ENCODE results near the gene TAF5L. TPM values are rescaled to one million over a fixed set of nuclear protein-coding genes. Genes with fewer than 3 reads are reported as not detected.

The TAF5L gene
- total and polyA plus RNA-seq, 2 of the 8 experiments (the other 6 are each of a cell fraction or from before 2014, with no cell fraction given) = 17.7 to 23.3 TPM

DNA sequence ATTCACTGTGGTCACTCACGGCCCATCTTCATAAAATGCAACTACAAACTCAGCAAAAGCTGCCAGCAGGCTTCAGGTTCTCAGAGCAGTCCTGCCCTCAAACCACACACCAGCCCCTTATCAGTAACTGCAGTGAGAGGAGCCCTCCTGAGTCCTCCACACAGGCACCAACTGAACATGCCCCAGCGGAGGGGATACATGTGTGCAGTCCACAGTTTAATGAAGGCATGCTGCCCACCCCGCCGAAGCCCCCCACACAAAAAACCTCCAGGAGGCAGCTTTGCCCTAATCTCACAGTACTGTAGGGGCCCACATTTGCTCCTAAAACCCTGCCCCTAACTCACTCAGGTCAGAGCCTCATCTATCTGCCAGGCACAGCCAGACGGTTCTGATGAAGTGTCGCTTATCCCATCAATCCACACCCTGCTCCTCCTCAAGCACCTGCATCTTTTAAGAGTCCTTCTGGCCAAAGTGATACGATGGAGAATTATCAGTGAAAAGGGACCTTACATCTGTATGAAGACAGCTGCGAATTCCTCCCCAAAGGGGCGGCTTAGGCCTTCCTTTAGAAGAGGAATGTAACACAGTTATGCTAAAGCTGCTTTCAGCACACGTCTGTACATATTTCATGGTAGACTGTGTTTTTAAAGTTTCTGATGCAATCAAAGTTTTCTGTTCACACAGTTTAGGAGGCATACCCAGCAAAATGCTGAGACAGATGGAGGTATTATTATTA lies 70.9 kb downstream of the TAF5L start:
- Histone ChIP-seq H3K4me1 (replicated peaks in 1 of 4; ENCODE audit: control insufficient read depth in 3 of 4, insufficient read depth in 4 of 4, low read length in 3 of 4) (peaks cover 0 to 6% (median under 1%) of the 10 kb centered on the region in 4 experiments; a peak in 3 of 7 replicates), H2BK20ac (ENCODE audit: low read length) (no peak overlapping the region), H2BK5ac (ENCODE audit: low read depth, low read length) (no peak overlapping the region), H4K20me1 (replicated peaks in 1 of 2; ENCODE audit: control insufficient read depth in 1 of 2, insufficient read depth in 2 of 2, low read length in 2 of 2) (peaks cover 3 to 4% of the 10 kb centered on the region in 2 experiments), H3K9me3 (ENCODE audit: insufficient read depth in 2 of 2, low read depth in 1 of 2, low read length in 1 of 2) (no peaks in the 10 kb centered on the region), H3K18ac (ENCODE audit: extremely low read depth, low read length) (no peak overlapping the region), H2BK12ac (ENCODE audit: low read depth, low read length) (no peak overlapping the region), H3K36me3 (ENCODE audit: control insufficient read depth in 2 of 4, insufficient read depth in 4 of 4, low read length in 3 of 4) (no peaks in the 10 kb centered on the region), H3K4me2 (ENCODE audit: insufficient read depth in 1 of 2, low read depth in 2 of 2, low read length in 2 of 2) (no peak overlapping the region), H4K8ac (ENCODE audit: extremely low read depth, insufficient read depth, low read length) (no peak overlapping the region; the same call in 1 of the 2 replicates), H3K4ac (replicated peaks; ENCODE audit: insufficient read length, low read depth, low read length) (no peak overlapping the region), H3K79me2 (ENCODE audit: control insufficient read depth in 1 of 2, insufficient read depth in 2 of 2, low read length in 2 of 2) (peaks cover 0 to 21% of the 10 kb centered on the region in 2 experiments; a peak in 2 of 4 replicates), H4K5ac (ENCODE audit: insufficient read length, low read depth, low read length) (no peak overlapping the region), H3K4me3 (ENCODE audit: extremely low read depth in 1 of 4, insufficient read depth in 2 of 4, low read depth in 3 of 4, low read length in 4 of 4) (no peak overlapping the region), H3K23ac (ENCODE audit: insufficient read length) (no peak overlapping the region), H3K9ac (replicated peaks in 1 of 4; ENCODE audit: extremely low read depth in 1 of 4, low read depth in 3 of 4, low read length in 3 of 4) (no peak overlapping the region), H3K79me1 (ENCODE audit: low read depth, low read length) (peaks cover 3% of the 10 kb centered on the region), H4K91ac (replicated peaks; ENCODE audit: insufficient read length, low read length) (no peak overlapping the region), H3K14ac (ENCODE audit: insufficient read length) (no peak overlapping the region), H2BK120ac (replicated peaks; ENCODE audit: low read depth, low read length) (no peak overlapping the region), H2BK15ac (ENCODE audit: low read length) (no peak overlapping the region), H3K27me3 (replicated peaks in 1 of 4; ENCODE audit: control insufficient read depth in 3 of 4, extremely low read depth in 1 of 4, insufficient read depth in 3 of 4, low read length in 3 of 4) (no peaks in the 10 kb centered on the region; a peak in 1 of 7 replicates), H3K23me2 (ENCODE audit: low read depth, low read length) (no peaks in the 10 kb centered on the region; the same call in 1 of the 2 replicates), H2AFZ (ENCODE audit: low read length) (no peak overlapping the region), H3K56ac (replicated peaks; ENCODE audit: insufficient read length, low read depth, low read length) (no peak overlapping the region), H2AK5ac (ENCODE audit: low read depth, low read length) (no peak overlapping the region), H3K27ac (ENCODE audit: low read depth, low read length) (no peak overlapping the region)
- 91% methylated on average over 10 of the region's 10 CpGs; no CpG with 5 or more reads in 1 of the 2 experiments for WGBS, 2 experiments (ENCODE audit: extremely low coverage in 1 of 2, insufficient coverage in 1 of 2, insufficient read length in 1 of 2, insufficient replicate concordance in 2 of 2, low coverage in 1 of 2, low lambda C conversion rate in 2 of 2, missing lambda C conversion rate in 1 of 2)
- FAIRE-seq (no peak), DNase-seq (ENCODE audit: low read depth in 1 of 2, low spot score in 2 of 2) (no peak)
- no peak for TF ChIP-seq POU5F1 (IDR thresholded peaks at IDR 0.05; ENCODE audit: low read depth, low read length)
- TF ChIP-seq CHD2 (IDR thresholded peaks at IDR 0.05; ENCODE audit: low read length) = no peak
- TF ChIP-seq TAF1 (IDR thresholded peaks at IDR 0.05; ENCODE audit: low read depth, low read length) = no peak
- TF ChIP-seq MAFK (IDR thresholded peaks at IDR 0.05; ENCODE audit: low read depth, low read length) = no peak
- no peak for TF ChIP-seq CBX5 (IDR thresholded peaks at IDR 0.05; ENCODE audit: low read depth, low read length)
- no peak for TF ChIP-seq HDAC2 (IDR thresholded peaks at IDR 0.05; ENCODE audit: borderline replicate concordance in 1 of 2, low read depth in 2 of 2, low read length in 2 of 2)
- TF ChIP-seq POLR2AphosphoS5 (IDR thresholded peaks at IDR 0.05; ENCODE audit: low read depth, low read length) = no peak
- TF ChIP-seq BACH1 (IDR thresholded peaks at IDR 0.05; ENCODE audit: low read length) = no peak
- TF ChIP-seq CHD1 (IDR thresholded peaks at IDR 0.05; ENCODE audit: low read depth, low read length) = no peak
- no peak for TF ChIP-seq CREB1 (IDR thresholded peaks at IDR 0.05)
- TF ChIP-seq KDM1A (IDR thresholded peaks at IDR 0.05; ENCODE audit: borderline replicate concordance, low read length) = no peak
- TF ChIP-seq POLR2A (IDR thresholded peaks at IDR 0.05; ENCODE audit: control extremely low read depth in 1 of 2, low read depth in 2 of 2, low read length in 2 of 2) = no peak
- no peak for TF ChIP-seq TBP (IDR thresholded peaks at IDR 0.05; ENCODE audit: low read depth, low read length)
- no peak for TF ChIP-seq SP4 (IDR thresholded peaks at IDR 0.05; ENCODE audit: low read length)
- TF ChIP-seq EGR1 (IDR thresholded peaks at IDR 0.05; ENCODE audit: borderline replicate concordance, low read depth, low read length) = no peak
- CTCF ChIA-PET (ENCODE audit: partially characterized antibody) = interaction anchor here (0.8 to 1.0 kb wide), 2 partner anchors 10 kb away, joined by 3 to 4 read pairs; no protein-coding TSS in a partner anchor
- POLR2A ChIA-PET (ENCODE audit: partially characterized antibody) = interaction anchor here (0.6 kb wide), 1 partner anchor 73 kb away, joined by 3 read pairs; no protein-coding TSS in a partner anchor
